A549 (cell line): ENCODE data around the gene TRIM7. TPM values are rescaled to one million over a fixed set of nuclear protein-coding genes. Genes with fewer than 3 reads are reported as not detected.
A peak's percentile ranks its signal among the peaks of the same experiment; 100 is the strongest.

Experiments used
- ATAC-seq, 2 experiments: fragments of 200-7000 bp in 1 of 2; fragments of >200 bp in 1 of 2; cut with Nextera tagmentation in 1 of 2; cut with Tn5 transposase in 1 of 2; 3 replicates each; pipeline versions ENCODE4 v1.8.0 to v1.9.1; 2018 to 2020; ENCODE audit warnings: mild to moderate bottlenecking in 1 of 2, moderate library complexity in 1 of 2
- CTCF ChIA-PET: fragments of 300-600 bp; sonication (Branson Sonifier 250); formaldehyde crosslinking; extraction: SDS; loops from one replicate; lab custom pipeline; 2021; ENCODE audit warnings: antibody characterized with exemption, inconsistent platforms; lab: Yijun Ruan, JAX
- POLR2A ChIA-PET: fragments of 350-600 bp; formaldehyde crosslinking; extraction: SDS; loops from one replicate; lab custom pipeline; 2021; ENCODE audit warnings: antibody characterized with exemption, inconsistent platforms; lab: Yijun Ruan, JAX
- DNase-seq, 2 experiments: peaks; one replicate each; pipeline versions ENCODE4 v3.0.0 to v3.0.0-alpha.2; 2011 to 2016; ENCODE audit warnings: low read depth in 1 of 2, low spot score in 1 of 2
- FAIRE-seq: peaks from 2 replicates; lab custom pipeline; 2011; peaks lifted over from hg19 to GRCh38; lab: Jason Lieb, UNC
- H3K27ac ChIP-seq, 2 experiments: fragments of >200 bp; sonication (Bioruptor Twin); formaldehyde crosslinking; 3 replicates each; pipeline ENCODE4 v1.5.1; 2016 to 2017
- H3K4me1 ChIP-seq: fragments of >200 bp; sonication (Bioruptor Twin); formaldehyde crosslinking; 3 replicates; pipeline ENCODE4 v1.6.1; 2016
- H3K4me2 ChIP-seq: fragments of >200 bp; sonication (Bioruptor Twin); formaldehyde crosslinking; 3 replicates; pipeline ENCODE4 v1.6.1; 2016
- H3K4me3 ChIP-seq: fragments of >200 bp; sonication (Bioruptor Twin); formaldehyde crosslinking; 3 replicates; pipeline ENCODE4 v1.5.1; 2016
- H3K9me3 ChIP-seq: fragments of >200 bp; sonication (Bioruptor Twin); formaldehyde crosslinking; 3 replicates; pipeline ENCODE4 v1.6.1; 2016
- BHLHE40 ChIP-seq: IDR thresholded peaks from 2 replicates; pipeline ENCODE4 v1.6.1; 2012; ENCODE audit warnings: low read depth, low read length, inconsistent platforms
- CBX2 ChIP-seq: fragments of 200-600 bp; sonication (generic); IDR thresholded peaks from 2 replicates; pipeline ENCODE4 v1.6.1; 2016; ENCODE audit warnings: low read depth, mild to moderate bottlenecking, borderline replicate concordance
- CEBPB ChIP-seq, 2 experiments: fragments of >200 bp in 1 of 2; sonication (Bioruptor Twin) in 1 of 2; formaldehyde crosslinking in 1 of 2; IDR thresholded peaks; 2 replicates each; pipeline ENCODE4 v1.6.1; 2012 to 2016
- FOSB ChIP-seq: fragments of 250-450 bp; sonication (Bioruptor Pico); IDR thresholded peaks from 2 replicates; pipeline ENCODE4 v1.5.0; 2020; ENCODE audit warnings: mild to moderate bottlenecking, moderate library complexity
- FOSL2 ChIP-seq, 2 experiments: fragments of 450-650 bp in 1 of 2; fragments of >200 bp in 1 of 2; sonication (Bioruptor Twin) in 1 of 2; formaldehyde crosslinking; IDR thresholded peaks; 2 replicates each; pipeline versions ENCODE4 v1.5.0 to v1.6.1; 2016 to 2020; ENCODE audit warnings: mild to moderate bottlenecking in 1 of 2, moderate library complexity in 1 of 2
- FOXS1 ChIP-seq: fragments of 250-450 bp; sonication (Bioruptor Pico); IDR thresholded peaks from 2 replicates; pipeline ENCODE4 v1.5.0; 2020; ENCODE audit warnings: mild to moderate bottlenecking, moderate library complexity
- HDAC2 ChIP-seq: fragments of 200-600 bp; sonication (generic); IDR thresholded peaks from 2 replicates; pipeline ENCODE4 v1.6.1; 2016
- HMGXB4 ChIP-seq: fragments of 250-450 bp; sonication (Bioruptor Pico); IDR thresholded peaks from 2 replicates; pipeline ENCODE4 v1.5.0; 2021; ENCODE audit warnings: mild to moderate bottlenecking, moderate library complexity, borderline replicate concordance
- HOXA7 ChIP-seq: fragments of 250-450 bp; sonication (Bioruptor Pico); IDR thresholded peaks from 2 replicates; pipeline ENCODE4 v1.5.0; 2020; ENCODE audit warnings: mild to moderate bottlenecking, moderate library complexity
- HOXB13 ChIP-seq: fragments of 250-450 bp; sonication (Bioruptor Pico); IDR thresholded peaks from 2 replicates; pipeline ENCODE4 v1.5.0; 2020; ENCODE audit warnings: low read depth, mild to moderate bottlenecking, moderate library complexity
- JUN ChIP-seq, 2 experiments: fragments of >200 bp; sonication (Bioruptor Twin); formaldehyde crosslinking; IDR thresholded peaks; 2 replicates in 1 of 2; 3 replicates in 1 of 2; pipeline ENCODE4 v1.6.1; 2016 to 2017
- MAX ChIP-seq: IDR thresholded peaks from 2 replicates; pipeline ENCODE4 v1.6.1; 2012
- MAZ ChIP-seq: fragments of 150-350 bp; IDR thresholded peaks from 2 replicates; pipeline ENCODE4 v1.6.1; 2014; ENCODE audit warnings: antibody characterized with exemption, low read depth, low read length, borderline replicate concordance
- MYC ChIP-seq: IDR thresholded peaks from 2 replicates; pipeline ENCODE4 v1.6.1; 2012; ENCODE audit warnings: mild to moderate bottlenecking, inconsistent platforms, low read length, improper control_type of control experiment, borderline replicate concordance
- NPAS2 ChIP-seq: fragments of 250-450 bp; sonication (Bioruptor Pico); IDR thresholded peaks from 2 replicates; pipeline ENCODE4 v1.8.0; 2022; ENCODE audit warnings: mild to moderate bottlenecking, moderate library complexity, borderline replicate concordance
- PBX3 ChIP-seq: IDR thresholded peaks from 2 replicates; pipeline ENCODE4 v1.6.1; 2012
- PHF8 ChIP-seq: fragments of 200-600 bp; sonication (generic); IDR thresholded peaks from 2 replicates; pipeline ENCODE4 v1.6.1; 2016; ENCODE audit warnings: low read depth, mild to moderate bottlenecking, antibody characterized with exemption, moderate library complexity, borderline replicate concordance
- POLR2A ChIP-seq: IDR thresholded peaks from 2 replicates; pipeline ENCODE4 v1.6.1; 2012; ENCODE audit warnings: mild to moderate bottlenecking, low read length
- RARB ChIP-seq: fragments of 250-450 bp; sonication (Bioruptor Pico); IDR thresholded peaks from 2 replicates; pipeline ENCODE4 v1.8.0; 2021; ENCODE audit warnings: mild to moderate bottlenecking, moderate library complexity
- SMC3 ChIP-seq: fragments of >200 bp; sonication (Bioruptor Twin); formaldehyde crosslinking; IDR thresholded peaks from 3 replicates; pipeline ENCODE4 v1.6.1; 2018; ENCODE audit warnings: inconsistent platforms
- SREBF2 ChIP-seq: fragments of 450-650 bp; IDR thresholded peaks from 2 replicates; pipeline ENCODE4 v1.6.1; 2014; ENCODE audit warnings: mild to moderate bottlenecking, moderate library complexity
- TFCP2L1 ChIP-seq: fragments of 250-450 bp; sonication (Bioruptor Pico); IDR thresholded peaks from 2 replicates; pipeline ENCODE4 v1.5.0; 2021; ENCODE audit warnings: mild to moderate bottlenecking
- TP53 ChIP-seq: fragments of 250-450 bp; sonication (Bioruptor Pico); IDR thresholded peaks from 2 replicates; pipeline ENCODE4 v1.5.0; 2021; ENCODE audit warnings: mild to moderate bottlenecking, moderate library complexity
- USF2 ChIP-seq: fragments of 450-650 bp; IDR thresholded peaks from 2 replicates; pipeline ENCODE4 v1.6.1; 2014; ENCODE audit warnings: antibody characterized with exemption
- WGBS: methylation state at CpG from one replicate; pipeline ENCODE4 v1.1.6; 2017; ENCODE audit errors: missing lambda C conversion rate; 5-methylcytosine and 5-hydroxymethylcytosine counted together
- polyA plus RNA-seq, 4 experiments: library from polyadenylated mRNA; depleted of rRNA in 3 of 4; stranded (reverse); fragments of >200 nt; fragmentation: RNase III in 1 of 4; extraction: RNeasy Plus Mini Kit Qiagen cat#74134 plus additional on column Dnase treatment in 1 of 4; gene quantifications; 2 replicates in 3 of 4; 3 replicates in 1 of 4; pipeline ENCODE4 v1.2.3, GENCODE V29; 2011 to 2017

Gene TRIM7
- polyA plus RNA-seq, 2 of the 4 experiments (the other 2 are of a cell fraction) = 21.8 to 30.7 TPM

GRCh38 chr5:181207960-181208253 is 2.9 kb upstream of the TRIM7 start:
- ChIA-PET POLR2A (interaction anchor here (0.6 to 6.7 kb wide), 6 partner anchors 9 to 402 kb away, joined by 3 to 159 read pairs (median 14); partner anchors contain the start of gene TRIM41), CTCF (interaction anchor here (0.7 to 2.6 kb wide), 9 partner anchors 11 to 476 kb away, joined by 3 to 33 read pairs (median 4); no protein-coding TSS in a partner anchor)
- H3K4me1 ChIP-seq = peaks cover 15% of the 10 kb centered on the region
- no peak overlapping the region for H3K4me3 ChIP-seq
- no peak for ATAC-seq
- no peaks in the 10 kb centered on the region for H3K9me3 ChIP-seq
- peak overlapping the region; percentile 44 for H3K4me2 ChIP-seq
- TF ChIP-seq RARB (peak; percentile 81; the same call in 1 of the 2 replicates), TFCP2L1 (CRISPR knock-in tag) (peak; percentile 62; the same call in 1 of the 2 replicates), MAZ (no peak)
- TF ChIP-seq, all 56 proteins: peak for 2
- DNase-seq (no peak), FAIRE-seq (no peak)
- H3K27ac ChIP-seq = no peak overlapping the region
- 10% methylated on average over 3 of the region's 3 CpGs for WGBS

GRCh38 chr5:181207214-181207959 is 2.4 kb upstream of the TRIM7 start:
- H3K4me3 ChIP-seq = peak overlapping the region; percentile 54
- peak overlapping the region; percentile 69 to 93 for H3K27ac ChIP-seq
- FAIRE-seq = peak; percentile 23
- no peaks in the 10 kb centered on the region for H3K9me3 ChIP-seq
- ATAC-seq = peak; percentile 51 to 66
- DNase-seq = peak; percentile 60 to 96
- under 1% methylated on average over 35 of the region's 36 CpGs for WGBS
- peak overlapping the region; percentile 91 for H3K4me2 ChIP-seq
- ChIA-PET CTCF (interaction anchor here (0.6 to 3.6 kb wide), 12 partner anchors 9 to 476 kb away, joined by 3 to 33 read pairs (median 4); no protein-coding TSS in a partner anchor), POLR2A (interaction anchor here (0.6 to 6.7 kb wide), 9 partner anchors 9 to 401 kb away, joined by 3 to 159 read pairs (median 8); partner anchors contain the start of gene TRIM41)
- TF ChIP-seq HMGXB4 (CRISPR knock-in tag) (peak; percentile 95), HDAC2 (no peak), SREBF2 (peak; percentile 81), JUN (IDR thresholded peaks at IDR 0.05) (peak in 1 of 2 experiments; percentile 26; a peak in 1 of 5 replicates), POLR2A (peak; percentile 28), HOXA7 (peak; percentile 90), NPAS2 (CRISPR knock-in tag) (no peak), HOXB13 (CRISPR knock-in tag) (no peak), MAX (peak; percentile 52), PBX3 (no peak; the same call in 1 of the 2 replicates), USF2 (no peak), PHF8 (0 out of 2 replicates have a peak, but pooled peaks have one; percentile 50), TFCP2L1 (CRISPR knock-in tag) (no peak), FOXS1 (CRISPR knock-in tag) (no peak), MYC (no peak), BHLHE40 (0 out of 2 replicates have a peak, but pooled peaks have one; percentile 15), SMC3 (peak; percentile 42; the same call in 2 of the 3 replicates), CBX2 (no peak), CEBPB (IDR thresholded peaks at IDR 0.05) (peak in 1 of 2 experiments; percentile 52; a peak in 1 of 4 replicates), FOSB (CRISPR knock-in tag) (peak; percentile 76), TP53 (CRISPR knock-in tag) (peak; percentile 67; the same call in 1 of the 2 replicates), FOSL2 (IDR thresholded peaks at IDR 0.05) (no peak), FOSL2 (CRISPR knock-in tag; IDR thresholded peaks at IDR 0.05) (peak; percentile 5; the same call in 1 of the 2 replicates)
- peaks cover 15% of the 10 kb centered on the region for H3K4me1 ChIP-seq
